GM18868 (cell line): ENCODE data around the gene PLPP7.

Experiments
- ATAC-seq: cut with Tn5 transposase; IDR thresholded peaks from one replicate; pipeline ENCODE4 v1.9.1; 2021; ENCODE audit warnings: mild to moderate bottlenecking, moderate library complexity; ENCODE audit not compliant: unreplicated experiment

The PLPP7 gene

DNA sequence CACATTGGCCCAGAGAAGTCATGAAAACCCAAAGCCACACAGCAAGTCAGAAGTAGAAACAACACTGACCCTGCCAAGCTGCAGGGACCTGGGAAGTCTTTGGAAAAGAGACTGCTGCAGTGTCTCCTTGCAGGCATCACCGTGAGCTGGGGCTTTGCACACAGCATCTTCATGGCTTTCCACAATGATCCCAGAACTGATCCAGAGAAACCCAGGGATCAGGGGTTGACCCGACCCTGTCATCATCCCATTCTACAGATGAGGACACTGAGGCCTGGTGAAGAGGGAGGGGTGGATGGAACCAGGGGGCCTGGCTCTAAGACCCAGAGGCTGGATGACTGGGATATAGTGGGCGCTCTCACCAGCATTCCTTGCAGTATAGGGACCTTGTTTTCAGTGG, 8.9 kb upstream of the PLPP7 start:
- no peak for ATAC-seq

DNA sequence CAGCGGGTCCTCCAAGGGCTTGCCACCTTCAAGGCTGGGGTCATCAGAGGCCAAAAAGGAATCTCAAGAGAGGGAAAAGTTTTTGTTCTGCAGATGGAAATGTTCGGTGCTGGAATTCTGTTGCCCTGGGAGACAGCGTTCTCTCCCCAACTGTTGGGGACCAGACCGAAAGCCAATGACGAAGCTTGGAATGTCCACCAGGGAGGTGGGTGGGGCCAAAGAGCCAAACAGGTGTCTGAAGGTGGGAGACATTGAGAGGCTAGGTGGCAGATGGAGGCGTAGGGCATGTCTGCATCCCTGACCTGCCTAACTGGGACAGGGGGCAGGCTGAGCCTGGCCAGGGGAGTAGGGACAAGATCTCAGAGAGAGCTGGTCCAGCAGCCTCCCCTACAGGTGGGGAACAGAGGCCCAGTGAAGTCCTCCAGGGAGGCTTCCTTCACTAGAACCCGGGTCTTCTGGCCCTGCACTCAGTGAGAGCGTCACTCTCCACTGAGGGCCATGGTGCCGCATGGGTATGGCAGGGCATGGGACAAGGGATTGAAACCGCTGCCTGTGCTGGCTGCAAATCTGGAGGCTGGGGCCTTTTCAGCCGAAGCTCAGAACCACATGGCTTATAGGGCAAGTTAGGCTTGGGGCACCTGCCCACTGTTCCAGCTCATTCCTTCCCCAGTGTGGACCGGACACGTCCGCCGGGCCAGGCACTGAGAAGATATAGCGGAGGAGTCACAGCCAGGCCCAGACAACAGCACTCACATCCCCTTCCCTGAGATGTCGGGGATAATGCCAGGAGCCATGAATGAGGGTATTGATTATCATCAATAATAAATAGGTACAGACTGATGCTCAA, 8.2 kb upstream of the PLPP7 start:
- ATAC-seq, result no peak

DNA sequence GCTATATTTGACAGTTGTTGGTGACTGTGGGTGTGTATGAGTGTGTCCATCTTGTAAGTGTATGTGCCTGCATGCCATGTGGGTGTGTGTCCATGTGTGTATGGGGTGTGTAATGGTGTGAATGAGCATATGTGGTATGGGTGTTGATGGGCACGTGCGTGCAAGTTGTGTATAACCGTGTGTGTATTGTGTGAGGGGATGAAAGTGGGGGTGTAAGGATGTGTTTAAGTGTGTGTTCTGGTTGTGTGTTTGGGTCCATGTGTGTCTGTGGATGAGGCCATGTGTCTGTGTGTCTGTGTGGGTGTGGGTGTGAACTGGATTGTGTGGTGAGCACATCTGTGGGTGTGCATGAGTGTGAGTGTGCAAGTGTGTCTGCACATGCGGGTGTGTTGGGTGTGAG, 7.3 kb upstream of the PLPP7 start:
- ATAC-seq, result no peak

DNA sequence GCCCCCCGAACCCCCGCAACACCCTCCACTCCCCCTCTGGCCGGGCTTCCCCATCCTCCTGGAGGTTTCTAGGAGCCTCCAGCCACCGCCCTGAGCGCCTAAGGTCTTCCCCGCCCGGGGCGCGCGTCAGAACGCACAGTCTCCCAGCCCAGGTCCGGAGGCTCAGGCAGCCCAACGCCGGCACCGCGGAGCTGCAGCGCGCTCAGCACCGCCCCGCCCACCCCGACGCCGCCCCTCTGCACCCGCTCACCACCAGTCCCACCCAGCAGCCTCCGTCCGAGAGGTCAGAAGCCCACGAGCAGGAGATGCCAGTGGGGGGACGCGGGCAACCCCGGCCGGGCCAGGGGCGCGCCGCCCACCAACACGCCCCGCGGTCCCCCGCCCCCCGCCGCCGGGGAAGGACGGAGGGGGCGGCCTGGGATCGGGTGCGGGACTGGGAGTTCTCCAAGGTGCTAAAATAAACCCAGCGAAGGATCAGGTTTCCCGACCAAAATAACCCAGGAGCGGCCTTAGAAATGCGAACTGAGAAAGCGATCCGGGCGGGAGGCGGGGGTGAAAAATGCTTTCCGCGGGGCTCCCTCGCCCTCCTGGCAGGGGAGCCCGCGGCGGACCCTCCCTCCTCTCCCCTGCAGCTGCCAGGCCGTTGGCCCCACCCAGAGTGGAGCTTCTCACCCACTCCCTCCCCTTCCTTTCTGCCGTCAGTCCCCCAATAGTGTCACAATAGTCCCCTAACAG, 6.7 kb upstream of the PLPP7 start:
- no peak for ATAC-seq

DNA sequence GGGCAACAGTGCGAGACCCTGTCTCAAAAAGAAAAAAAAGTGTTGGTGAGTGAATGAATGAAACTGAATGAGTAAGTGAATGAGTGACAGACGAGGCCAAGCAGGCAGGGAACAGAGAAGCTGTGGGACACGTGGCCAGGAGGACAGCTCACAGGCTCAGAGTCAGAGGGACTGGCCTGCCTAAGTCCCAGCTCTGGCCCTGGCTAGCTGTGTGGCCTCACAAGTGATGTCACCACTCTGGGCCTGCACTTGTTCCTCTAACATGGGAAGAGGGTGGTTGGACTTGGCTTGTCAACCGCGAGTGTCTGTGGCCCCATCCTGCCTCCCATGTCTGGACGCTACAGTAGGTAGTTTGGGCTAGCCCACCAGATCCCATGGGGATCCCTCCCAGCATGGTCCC, 4.7 kb upstream of the PLPP7 start:
- no peak for ATAC-seq

DNA sequence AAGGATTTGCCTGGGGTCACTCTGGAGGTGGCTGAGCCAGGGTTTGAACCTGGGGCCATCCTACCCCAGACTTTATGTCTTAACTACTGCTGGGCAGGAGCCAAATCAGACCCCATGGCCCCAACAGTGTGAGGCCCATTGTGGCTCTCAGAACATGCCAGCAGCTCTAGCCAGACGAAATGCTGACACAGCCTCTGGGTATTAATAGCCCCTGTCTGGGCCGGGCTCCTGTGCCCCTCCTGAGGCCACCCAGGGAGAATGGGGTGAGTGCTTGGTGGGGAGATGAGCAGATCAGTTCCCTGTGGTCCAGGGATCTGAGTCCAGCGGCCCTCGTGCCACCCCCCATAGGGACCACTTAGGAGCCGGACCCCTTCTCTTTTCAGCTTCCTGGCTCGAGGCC, 2.2 kb upstream of the PLPP7 start:
- ATAC-seq, result no peak

DNA sequence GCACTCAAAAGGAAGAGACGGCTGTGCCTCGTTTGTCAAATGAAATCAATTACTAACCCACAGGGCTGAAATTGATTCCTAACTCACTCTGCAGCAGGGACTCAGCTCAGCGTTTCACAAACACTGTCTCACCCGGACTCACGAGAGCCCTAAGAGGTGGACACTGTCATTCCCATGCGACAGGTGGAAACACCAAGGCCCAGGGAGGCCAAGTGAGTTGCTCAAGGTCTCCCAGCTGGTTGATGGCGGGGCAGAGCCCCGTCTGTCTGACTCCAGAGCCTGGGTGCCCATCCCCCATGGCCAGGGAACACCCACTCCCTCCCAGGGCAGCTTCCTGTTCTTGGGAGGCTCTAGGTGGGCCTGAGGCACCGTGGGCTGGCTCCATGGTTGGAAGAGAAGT, 1.3 kb upstream of the PLPP7 start:
- ATAC-seq, result no peak

DNA sequence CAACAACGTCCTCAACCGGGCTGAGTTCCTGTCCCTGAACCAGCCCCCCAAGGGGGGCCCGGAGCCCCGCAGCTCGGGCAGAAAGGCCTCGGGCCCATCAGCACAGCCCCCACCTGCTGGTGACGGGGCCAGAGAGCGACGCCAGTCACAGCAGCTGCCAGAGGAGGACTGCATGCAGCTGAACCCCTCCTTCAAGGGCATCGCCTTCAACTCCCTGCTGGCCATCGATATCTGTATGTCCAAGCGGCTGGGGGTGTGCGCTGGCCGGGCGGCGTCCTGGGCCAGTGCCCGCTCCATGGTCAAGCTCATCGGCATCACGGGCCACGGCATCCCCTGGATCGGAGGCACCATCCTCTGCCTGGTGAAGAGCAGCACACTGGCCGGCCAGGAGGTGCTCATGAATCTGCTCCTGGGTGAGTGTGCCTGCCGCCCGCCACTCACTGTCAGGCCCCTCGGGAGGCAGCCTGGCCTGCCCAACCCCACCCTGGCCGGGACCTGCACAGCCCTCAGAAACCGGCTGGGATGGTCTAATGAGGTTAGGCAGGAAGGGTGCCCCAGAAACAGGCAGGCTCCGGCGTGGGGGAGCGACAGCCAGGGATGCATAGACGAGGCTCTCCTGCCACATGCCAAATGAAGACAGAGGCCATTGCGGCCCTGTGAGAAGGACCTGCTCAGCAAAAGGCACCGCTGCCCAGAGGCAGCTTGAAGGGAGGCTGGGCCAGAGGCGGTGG, 678 bp downstream of the PLPP7 start:
- ATAC-seq, result no peak

DNA sequence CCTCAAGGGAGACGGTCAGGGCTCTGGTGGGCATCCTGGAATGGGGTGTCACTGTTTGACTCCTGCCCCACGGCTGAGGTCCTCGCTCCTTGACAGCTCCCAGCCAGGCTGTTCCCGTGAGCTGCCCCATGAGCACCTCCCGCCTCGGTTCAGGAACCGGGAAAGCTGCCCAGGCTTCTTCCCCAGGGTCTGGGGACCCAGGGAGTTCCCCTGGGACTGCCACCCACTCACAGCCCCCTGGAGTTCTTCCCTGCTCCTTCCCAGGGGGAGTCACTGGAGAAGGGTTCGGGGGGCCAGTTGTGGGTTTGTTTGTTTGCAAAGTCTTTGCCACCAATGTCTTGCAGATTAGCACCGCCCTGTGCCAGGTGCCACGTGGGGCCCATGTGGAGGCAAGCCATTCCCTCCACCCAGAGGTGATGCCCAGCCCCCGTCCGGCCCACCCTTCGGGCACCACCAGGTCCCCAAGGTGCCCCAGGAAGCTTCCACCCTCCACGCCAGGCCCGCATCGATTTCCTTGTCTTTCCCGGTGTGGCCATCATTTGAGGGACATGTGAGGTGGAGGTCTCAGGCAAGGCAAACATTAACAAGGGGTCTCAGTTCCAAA, 1.3 kb downstream of the PLPP7 start:
- no peak for ATAC-seq

DNA sequence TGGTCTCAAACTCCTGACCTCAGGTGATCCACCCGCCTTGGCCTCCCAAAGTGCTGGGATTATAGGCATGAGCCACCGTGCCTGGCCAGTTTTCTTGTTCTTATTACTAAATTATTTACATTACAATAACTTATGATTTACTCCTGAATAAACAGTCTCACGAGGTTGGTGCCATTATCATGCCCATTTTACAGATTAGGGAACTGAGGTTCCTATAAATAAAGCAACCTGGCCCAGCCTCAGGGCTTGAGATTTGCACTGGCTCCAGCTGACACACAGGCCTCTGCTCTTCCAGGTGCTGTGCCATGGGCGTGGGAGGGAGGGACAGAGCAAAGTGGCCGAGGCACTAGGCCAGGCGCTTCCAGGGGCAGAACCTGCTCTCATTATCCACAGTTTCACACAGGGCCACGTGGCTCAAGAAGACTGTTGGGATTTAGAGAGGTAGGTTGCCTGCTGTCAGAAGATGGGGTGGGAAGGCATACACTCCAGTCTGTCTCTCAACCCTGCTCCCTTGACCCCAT, 2.3 kb downstream of the PLPP7 start:
- no peak for ATAC-seq

DNA sequence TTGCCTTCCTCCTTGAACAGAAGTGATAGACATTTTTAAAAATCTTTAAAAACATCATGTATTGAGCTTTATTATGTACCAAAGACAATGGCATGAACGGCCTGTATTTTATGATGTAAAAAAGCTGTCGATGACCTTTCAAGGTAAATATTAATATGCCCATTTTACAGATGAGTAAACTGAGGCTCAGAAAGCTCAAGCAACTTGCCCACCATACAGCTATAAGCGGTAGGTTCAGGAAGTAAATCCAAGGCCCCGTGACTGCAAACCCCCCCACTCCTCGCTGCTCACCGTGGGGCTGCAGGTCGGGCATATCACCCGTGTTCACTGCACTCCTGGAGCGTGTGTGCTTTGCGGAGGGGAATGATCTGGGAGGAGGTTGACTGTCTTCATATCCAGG, 3.4 kb downstream of the PLPP7 start:
- no peak for ATAC-seq

DNA sequence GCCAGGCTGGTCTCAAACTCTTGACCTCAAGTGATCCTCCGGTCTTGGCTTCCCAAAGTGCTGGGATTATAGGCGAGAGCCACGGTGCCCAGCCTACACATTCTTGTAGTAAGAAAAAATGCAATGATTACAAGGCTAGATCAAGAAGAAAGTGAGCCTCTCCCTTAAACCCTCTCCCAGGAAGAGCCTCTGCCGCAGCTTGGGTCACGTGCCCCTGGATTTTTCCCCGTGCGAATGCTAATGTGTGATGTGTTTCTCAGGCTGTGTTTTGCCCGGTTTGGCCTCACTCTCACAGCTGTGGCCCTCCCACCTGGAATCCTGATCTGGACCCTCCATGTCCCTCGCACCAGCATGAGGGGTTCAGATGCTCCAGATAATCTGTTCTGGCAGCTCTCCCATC, 6.9 kb downstream of the PLPP7 start:
- no peak for ATAC-seq

DNA sequence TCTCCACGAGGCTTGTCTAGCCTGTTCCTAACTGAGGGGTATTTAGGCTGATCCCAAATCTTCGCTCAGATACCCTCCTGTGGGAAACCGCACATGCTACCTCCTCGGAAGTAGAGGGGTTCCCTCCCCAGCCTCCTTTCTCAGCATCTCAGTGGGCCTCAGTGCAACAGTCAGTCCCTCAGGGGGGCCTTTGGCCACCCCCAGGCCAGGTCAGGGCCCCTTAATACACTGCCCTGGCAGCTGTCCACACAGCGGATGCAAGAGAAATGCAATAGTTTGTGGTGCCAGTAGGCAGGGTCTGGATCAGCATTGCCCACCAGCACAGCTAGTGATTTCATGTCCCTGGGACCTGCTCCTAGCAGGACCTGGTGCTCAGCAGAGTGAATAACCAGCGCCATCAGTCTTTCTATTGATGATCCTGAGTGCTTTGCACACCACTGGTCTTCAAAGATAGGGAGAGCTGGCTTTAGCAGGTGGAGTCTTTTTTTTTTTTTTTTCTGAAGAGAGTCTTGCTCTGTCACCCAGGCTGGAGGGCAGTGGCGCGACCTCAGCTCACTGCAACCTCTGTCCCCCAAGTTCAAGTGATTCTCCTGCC, 7.5 kb downstream of the PLPP7 start:
- no peak for ATAC-seq

DNA sequence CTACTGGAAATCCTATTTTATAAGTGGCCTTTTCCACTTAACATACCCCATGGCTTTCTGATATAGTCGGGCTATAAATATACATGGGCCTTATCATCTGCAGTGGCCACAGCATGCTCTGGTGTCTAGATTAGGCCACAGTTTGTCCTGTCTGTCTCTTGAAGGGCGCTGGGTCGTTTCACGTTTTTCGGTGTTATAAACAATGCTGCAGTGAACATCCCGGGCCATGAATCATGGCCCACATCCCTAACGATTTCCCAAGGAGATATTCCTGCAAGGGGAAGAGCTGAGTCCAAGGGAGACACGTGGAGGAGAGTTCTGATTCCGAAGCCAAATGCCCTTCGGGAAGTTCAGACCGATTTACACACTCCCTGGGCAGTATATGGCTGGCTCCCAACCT, 8.4 kb downstream of the PLPP7 start:
- ATAC-seq, result no peak

DNA sequence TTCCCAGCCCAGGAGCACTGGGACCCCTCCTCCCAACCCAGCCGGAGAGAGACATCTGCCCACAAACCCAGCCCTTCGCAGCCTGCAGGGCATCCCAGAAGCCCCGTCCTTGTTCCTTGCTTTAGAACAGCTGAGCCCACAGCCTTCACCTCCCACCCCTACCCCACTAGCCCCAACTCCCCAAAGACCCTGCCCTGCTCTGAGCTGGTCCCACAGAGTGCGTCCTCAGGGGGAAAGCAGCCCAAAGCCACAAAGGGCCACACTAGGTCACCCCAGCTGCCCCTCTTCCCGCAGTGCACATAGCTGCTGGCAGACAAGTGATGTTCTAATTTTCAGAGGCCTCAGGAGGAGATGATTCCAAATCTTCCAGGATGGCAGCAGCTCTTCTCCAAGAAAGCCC, 8.8 kb downstream of the PLPP7 start:
- ATAC-seq, result no peak

DNA sequence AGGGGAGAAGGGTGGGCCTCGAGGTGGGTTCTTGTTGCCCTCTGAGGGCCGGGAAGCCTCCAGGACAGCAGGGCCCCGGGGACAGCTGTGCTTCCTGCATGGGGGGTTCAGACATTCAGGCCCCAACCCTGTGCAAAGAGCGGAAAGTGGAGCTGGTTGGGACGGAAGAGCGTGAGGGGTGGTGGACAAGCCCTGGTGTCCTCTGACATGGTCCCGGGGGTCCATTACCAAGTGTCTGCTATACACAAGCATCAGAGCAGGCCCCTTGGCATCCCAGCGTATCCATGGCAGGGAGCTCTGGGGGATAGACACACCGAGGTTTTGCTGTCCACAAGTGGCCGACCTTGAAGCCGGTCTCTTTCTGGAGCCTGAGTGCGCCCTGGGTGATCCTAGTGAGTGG, 9.3 kb downstream of the PLPP7 start:
- ATAC-seq, result no peak

DNA sequence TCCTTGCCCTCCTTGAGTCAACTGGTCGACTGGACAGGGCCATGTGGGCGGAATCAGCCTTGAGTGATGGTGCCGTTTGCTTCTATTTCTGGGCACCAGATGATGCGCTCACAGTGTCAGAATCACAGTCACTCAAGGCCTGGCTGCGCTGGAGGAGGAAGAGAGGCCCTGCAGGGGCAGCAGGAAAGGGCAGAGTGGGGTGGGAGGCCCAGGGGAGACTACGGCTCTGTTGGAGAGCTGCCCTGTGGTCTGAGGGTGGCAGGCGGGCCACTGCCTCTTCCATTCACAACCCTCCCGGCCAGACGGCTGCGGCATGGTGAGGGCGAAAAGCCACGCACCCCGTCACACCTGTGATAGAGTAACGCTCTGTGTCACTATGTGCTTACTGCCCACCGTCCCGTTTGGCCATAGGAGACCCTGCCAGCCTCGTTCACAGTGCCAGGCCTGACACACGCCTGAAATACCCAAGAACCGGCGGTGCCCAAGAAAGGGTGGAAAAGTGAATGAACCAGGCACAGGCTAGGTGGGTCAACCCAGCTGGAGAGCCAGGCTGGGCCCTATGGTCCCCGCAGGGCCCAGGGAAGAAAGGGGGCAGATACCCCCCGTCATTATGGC, 9.9 kb downstream of the PLPP7 start:
- no peak for ATAC-seq

DNA sequence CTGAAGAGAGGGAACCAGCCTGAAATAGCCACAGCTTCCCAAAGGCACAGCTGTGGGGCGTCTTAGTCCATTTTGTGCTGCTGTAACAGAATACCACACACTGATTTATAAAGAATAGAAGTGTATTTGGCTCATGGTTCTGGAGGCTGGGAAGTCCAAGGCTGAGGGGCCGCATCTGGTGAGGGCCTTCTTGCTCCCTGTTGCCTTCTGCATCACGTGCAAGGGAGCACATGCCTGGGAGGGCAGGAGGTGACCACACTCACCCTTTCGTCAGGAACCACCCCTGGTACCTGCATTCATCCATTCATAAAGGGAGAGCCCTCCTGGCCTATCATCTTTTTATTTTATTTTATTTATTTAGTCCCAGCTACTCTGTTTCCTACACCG, 10.4 kb downstream of the PLPP7 start:
- ATAC-seq, result no peak

DNA sequence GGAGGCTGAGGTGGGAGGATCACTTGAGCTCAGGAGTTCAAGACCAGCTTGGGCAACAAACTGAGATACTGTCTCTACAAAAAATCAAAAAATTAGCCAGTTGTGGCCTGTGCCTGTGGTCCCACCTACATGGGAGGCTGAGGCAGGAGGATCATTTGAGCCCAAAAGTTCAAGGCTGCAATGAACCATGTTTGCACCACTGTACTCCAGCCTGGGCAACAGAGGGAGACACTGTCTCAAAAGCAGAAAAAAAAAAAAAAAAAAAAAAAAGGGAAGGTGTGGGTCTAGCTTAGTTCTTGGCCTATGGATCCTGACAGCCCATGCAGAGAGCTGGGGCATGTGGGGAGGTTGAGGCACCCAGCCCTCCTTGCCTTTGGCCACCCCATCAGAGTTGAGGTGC, 10.9 kb downstream of the PLPP7 start:
- no peak for ATAC-seq
